Measurements from ENCODE around the gene CLIC2. TPM values are rescaled to one million over a fixed set of nuclear protein-coding genes. Genes with fewer than 3 reads are reported as not detected.

The CLIC2 gene
- total RNA-seq, 1 experiment from 2014 or later: 0.80 TPM

DNA sequence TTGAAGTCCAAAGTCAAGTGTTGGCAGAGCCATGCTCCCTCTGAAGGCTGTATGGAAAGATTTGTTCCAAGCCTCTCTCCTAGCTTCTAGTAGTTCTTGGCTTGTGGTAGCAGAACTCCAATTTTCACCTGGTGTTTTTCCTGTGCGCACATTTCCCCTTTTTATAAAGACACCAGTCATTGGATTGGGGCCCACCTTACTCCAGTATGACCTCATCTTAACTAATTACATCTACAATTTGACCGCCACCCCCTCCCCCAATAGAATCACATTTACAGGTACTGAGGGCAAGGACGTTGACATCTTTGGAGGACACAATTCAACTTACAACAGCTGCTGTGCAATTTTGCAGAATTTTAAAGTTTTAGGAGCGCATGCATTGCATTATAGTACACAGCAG lies 86.9 kb downstream of the CLIC2 start:
- H3K27me3 ChIP-seq (ENCODE audit: control insufficient read depth, insufficient read depth, low read length): no peaks in the 10 kb centered on the region
- BruUV-seq (replicated peaks): no TSS peak
- intact Hi-C loops (cut with micrococcal nuclease; ENCODE audit: unreplicated experiment) (no loop called here), in situ Hi-C loops (cut with HindIII; ENCODE audit: low pct_unique_long_range_greater_than_20kb, low sequenced_read_pairs) (no loop called here)
- no peak for ATAC-seq
- DNase-seq (ENCODE audit: low read depth, low spot score): no peak
- H3K36me3 ChIP-seq (ENCODE audit: control insufficient read depth, insufficient read depth, low read length): no peaks in the 10 kb centered on the region
- H3K27ac ChIP-seq (ENCODE audit: low read length): no peak overlapping the region
- CTCF ChIA-PET: no interaction called here
- no peaks in the 10 kb centered on the region for H3K4me1 ChIP-seq (ENCODE audit: control insufficient read depth, insufficient read depth, low read length)
- no peaks in the 10 kb centered on the region for H3K9me3 ChIP-seq (ENCODE audit: control insufficient read depth, insufficient read depth, low read depth, low read length)
- TF ChIP-seq, protein P1, sequence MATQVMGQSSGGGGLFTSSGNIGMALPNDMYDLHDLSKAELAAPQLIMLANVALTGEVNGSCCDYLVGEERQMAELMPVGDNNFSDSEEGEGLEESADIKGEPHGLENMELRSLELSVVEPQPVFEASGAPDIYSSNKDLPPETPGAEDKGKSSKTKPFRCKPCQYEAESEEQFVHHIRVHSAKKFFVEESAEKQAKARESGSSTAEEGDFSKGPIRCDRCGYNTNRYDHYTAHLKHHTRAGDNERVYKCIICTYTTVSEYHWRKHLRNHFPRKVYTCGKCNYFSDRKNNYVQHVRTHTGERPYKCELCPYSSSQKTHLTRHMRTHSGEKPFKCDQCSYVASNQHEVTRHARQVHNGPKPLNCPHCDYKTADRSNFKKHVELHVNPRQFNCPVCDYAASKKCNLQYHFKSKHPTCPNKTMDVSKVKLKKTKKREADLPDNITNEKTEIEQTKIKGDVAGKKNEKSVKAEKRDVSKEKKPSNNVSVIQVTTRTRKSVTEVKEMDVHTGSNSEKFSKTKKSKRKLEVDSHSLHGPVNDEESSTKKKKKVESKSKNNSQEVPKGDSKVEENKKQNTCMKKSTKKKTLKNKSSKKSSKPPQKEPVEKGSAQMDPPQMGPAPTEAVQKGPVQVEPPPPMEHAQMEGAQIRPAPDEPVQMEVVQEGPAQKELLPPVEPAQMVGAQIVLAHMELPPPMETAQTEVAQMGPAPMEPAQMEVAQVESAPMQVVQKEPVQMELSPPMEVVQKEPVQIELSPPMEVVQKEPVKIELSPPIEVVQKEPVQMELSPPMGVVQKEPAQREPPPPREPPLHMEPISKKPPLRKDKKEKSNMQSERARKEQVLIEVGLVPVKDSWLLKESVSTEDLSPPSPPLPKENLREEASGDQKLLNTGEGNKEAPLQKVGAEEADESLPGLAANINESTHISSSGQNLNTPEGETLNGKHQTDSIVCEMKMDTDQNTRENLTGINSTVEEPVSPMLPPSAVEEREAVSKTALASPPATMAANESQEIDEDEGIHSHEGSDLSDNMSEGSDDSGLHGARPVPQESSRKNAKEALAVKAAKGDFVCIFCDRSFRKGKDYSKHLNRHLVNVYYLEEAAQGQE (IDR thresholded peaks at IDR 0.05; ENCODE audit: insufficient read depth in 1 of 2, low read depth in 2 of 2, low read length in 1 of 2): no peak
- TF ChIP-seq POLR2AphosphoS5 (IDR thresholded peaks at IDR 0.05; ENCODE audit: low read depth, low read length) (no peak), SIN3A (IDR thresholded peaks at IDR 0.05; ENCODE audit: borderline replicate concordance, insufficient read depth, low read depth, low read length) (no peak), TCF7L2 (IDR thresholded peaks at IDR 0.05; ENCODE audit: low read depth, low read length) (no peak)
- TF ChIP-seq, protein P2, sequence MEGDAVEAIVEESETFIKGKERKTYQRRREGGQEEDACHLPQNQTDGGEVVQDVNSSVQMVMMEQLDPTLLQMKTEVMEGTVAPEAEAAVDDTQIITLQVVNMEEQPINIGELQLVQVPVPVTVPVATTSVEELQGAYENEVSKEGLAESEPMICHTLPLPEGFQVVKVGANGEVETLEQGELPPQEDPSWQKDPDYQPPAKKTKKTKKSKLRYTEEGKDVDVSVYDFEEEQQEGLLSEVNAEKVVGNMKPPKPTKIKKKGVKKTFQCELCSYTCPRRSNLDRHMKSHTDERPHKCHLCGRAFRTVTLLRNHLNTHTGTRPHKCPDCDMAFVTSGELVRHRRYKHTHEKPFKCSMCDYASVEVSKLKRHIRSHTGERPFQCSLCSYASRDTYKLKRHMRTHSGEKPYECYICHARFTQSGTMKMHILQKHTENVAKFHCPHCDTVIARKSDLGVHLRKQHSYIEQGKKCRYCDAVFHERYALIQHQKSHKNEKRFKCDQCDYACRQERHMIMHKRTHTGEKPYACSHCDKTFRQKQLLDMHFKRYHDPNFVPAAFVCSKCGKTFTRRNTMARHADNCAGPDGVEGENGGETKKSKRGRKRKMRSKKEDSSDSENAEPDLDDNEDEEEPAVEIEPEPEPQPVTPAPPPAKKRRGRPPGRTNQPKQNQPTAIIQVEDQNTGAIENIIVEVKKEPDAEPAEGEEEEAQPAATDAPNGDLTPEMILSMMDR (IDR thresholded peaks at IDR 0.05): no peak
- no peak overlapping the region for H3K4me3 ChIP-seq (ENCODE audit: low read depth in 2 of 2, low read length in 2 of 2)
- POLR2A ChIA-PET: no interaction called here

DNA sequence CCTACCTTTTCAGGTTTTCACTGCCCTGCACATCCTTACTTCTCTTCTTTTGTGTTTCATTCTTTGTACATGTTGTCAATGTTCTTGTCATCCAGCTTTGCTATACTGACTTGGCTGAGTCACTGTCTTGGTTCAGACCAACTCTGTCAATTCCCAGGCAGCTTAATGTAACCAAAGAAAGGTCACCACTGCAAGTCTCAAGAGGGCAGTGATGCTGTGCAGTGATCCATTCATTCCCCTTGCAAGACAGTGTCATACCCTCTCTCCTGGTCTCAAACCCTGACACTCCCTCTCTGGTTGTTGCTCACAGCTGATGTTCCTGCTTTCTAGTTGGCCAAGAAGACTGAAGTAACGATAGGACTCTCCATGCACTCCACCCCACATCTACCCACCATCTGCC lies 87.7 kb downstream of the CLIC2 start:
- Histone ChIP-seq H3K27ac (ENCODE audit: low read length) (no peak overlapping the region), H3K4me1 (ENCODE audit: control insufficient read depth, insufficient read depth, low read length) (no peaks in the 10 kb centered on the region), H3K9me3 (ENCODE audit: control insufficient read depth, insufficient read depth, low read depth, low read length) (no peaks in the 10 kb centered on the region), H3K4me3 (ENCODE audit: low read depth in 2 of 2, low read length in 2 of 2) (no peak overlapping the region), H3K36me3 (ENCODE audit: control insufficient read depth, insufficient read depth, low read length) (no peaks in the 10 kb centered on the region), H3K27me3 (ENCODE audit: control insufficient read depth, insufficient read depth, low read length) (no peaks in the 10 kb centered on the region)
- TF ChIP-seq, protein P1 (IDR thresholded peaks at IDR 0.05; ENCODE audit: insufficient read depth in 1 of 2, low read depth in 2 of 2, low read length in 1 of 2): no peak
- TF ChIP-seq, protein P2 (IDR thresholded peaks at IDR 0.05): no peak
- TF ChIP-seq TCF7L2 (IDR thresholded peaks at IDR 0.05; ENCODE audit: low read depth, low read length) (no peak), SIN3A (IDR thresholded peaks at IDR 0.05; ENCODE audit: borderline replicate concordance, insufficient read depth, low read depth, low read length) (no peak)
- ATAC-seq: no peak
- in situ Hi-C loops (cut with HindIII; ENCODE audit: low pct_unique_long_range_greater_than_20kb, low sequenced_read_pairs) (no loop called here), intact Hi-C loops (cut with micrococcal nuclease; ENCODE audit: unreplicated experiment) (no loop called here)
- no TSS peak for BruUV-seq (replicated peaks)
- no peak for DNase-seq (ENCODE audit: low read depth, low spot score)
- POLR2A ChIA-PET: no interaction called here
- CTCF ChIA-PET: no interaction called here

All from Panc1 (cell line).